Peyer's patch (tissue), 4 donors: ENCODE results near the gene CHST8. TPM values are rescaled to one million over a fixed set of nuclear protein-coding genes. Genes with fewer than 3 reads are reported as not detected.

Experiments used
- DNase-seq, 3 donors: peaks; one replicate each; pipeline ENCODE4 v3.0.0-alpha.2; 2017 to 2019
- H3K27ac ChIP-seq, 4 donors: fragments of 200-600 bp; sonication (generic); one replicate each; pipeline ENCODE4 v1.5.1; 2016 to 2019
- H3K27me3 ChIP-seq, 2 donors: fragments of 200-600 bp; sonication (generic); one replicate each; pipeline ENCODE4 v1.5.1; 2019
- H3K36me3 ChIP-seq, 3 donors: fragments of 200-600 bp; sonication (generic); one replicate each; pipeline ENCODE4 v1.5.1; 2016 to 2019
- H3K4me1 ChIP-seq, 4 donors: fragments of 200-600 bp; sonication (generic); one replicate each; pipeline ENCODE4 v1.5.1; 2016 to 2019
- H3K4me3 ChIP-seq, 4 donors: fragments of 200-600 bp; sonication (generic); 1 replicate in 3 of 4; 2 replicates in 1 of 4; pipeline ENCODE4 v1.5.1; 2016 to 2019; ENCODE audit warnings: mild to moderate bottlenecking in 1 of 4
- H3K9me3 ChIP-seq, 4 donors: fragments of 200-600 bp; sonication (generic); one replicate each; pipeline ENCODE4 v1.5.1; 2016 to 2019; ENCODE audit warnings: mild to moderate bottlenecking in 1 of 4
- CTCF ChIP-seq, 6 experiments: fragments of 450-650 bp in 4 of 6; fragments of 200-600 bp in 2 of 6; sonication (generic) in 1 of 6; IDR thresholded peaks; one replicate each; pipeline ENCODE4 v1.5.1; 2017 to 2019; ENCODE audit warnings: antibody characterized with exemption in 6 of 6, mild to moderate bottlenecking in 3 of 6, moderate library complexity in 1 of 6
- POLR2A ChIP-seq, 2 donors: fragments of 450-650 bp; IDR thresholded peaks; one replicate each; pipeline ENCODE4 v1.5.1; 2017; ENCODE audit warnings: antibody characterized with exemption in 2 of 2, mild to moderate bottlenecking in 2 of 2, moderate library complexity in 2 of 2
- total RNA-seq, 4 donors: library from RNA; depleted of rRNA; stranded (reverse); fragments of >200 nt; gene quantifications; one replicate each; pipeline ENCODE4 v1.1.0, GENCODE V29; 2016

Gene CHST8
- total RNA-seq, 4 donors from 2014 or later, result 0.54 to 1.8 TPM; not detected in 2

DNA sequence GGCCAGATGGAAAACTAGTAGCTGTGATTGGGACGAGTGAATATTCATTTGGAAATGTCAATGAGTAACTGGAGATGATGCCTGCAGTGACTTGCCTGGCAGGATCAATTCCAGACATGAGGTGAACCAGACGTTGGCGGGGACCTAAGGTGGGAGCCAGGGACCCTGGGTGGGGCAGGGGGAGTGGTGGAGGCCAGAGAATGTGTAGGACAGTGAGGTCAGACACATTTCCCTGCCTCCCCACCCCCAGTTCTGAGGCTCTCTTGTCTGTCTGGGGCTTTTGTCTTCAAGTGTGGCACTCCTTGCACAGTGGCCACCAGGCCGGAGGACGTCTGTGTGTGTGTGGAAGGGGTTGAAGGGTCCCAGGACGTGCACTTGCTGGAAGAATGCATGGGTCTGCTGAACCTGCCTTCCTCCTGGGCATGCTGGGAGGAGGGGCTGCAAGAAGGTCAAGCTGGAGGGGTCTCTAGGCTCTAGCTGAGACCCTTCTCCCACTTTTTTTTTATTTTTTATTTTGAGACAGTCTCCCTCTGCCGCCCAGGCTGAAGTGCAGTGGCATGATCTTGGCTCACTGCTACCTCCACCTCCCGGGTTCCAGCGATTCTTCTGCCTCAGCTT, 51.6 kb downstream of the CHST8 start:
- H3K27ac ChIP-seq, result no peak overlapping the region
- no peak overlapping the region for H3K4me3 ChIP-seq
- DNase-seq, result peak in 1 of 3 donors; percentile 2
- no peak for TF ChIP-seq POLR2A (IDR thresholded peaks at IDR 0.05)
- TF ChIP-seq CTCF (IDR thresholded peaks at IDR 0.05), result no peak
- no peaks in the 10 kb centered on the region for H3K27me3 ChIP-seq
- H3K4me1 ChIP-seq, result no peaks in the 10 kb centered on the region
- no peaks in the 10 kb centered on the region for H3K36me3 ChIP-seq
- H3K9me3 ChIP-seq, result no peaks in the 10 kb centered on the region

DNA sequence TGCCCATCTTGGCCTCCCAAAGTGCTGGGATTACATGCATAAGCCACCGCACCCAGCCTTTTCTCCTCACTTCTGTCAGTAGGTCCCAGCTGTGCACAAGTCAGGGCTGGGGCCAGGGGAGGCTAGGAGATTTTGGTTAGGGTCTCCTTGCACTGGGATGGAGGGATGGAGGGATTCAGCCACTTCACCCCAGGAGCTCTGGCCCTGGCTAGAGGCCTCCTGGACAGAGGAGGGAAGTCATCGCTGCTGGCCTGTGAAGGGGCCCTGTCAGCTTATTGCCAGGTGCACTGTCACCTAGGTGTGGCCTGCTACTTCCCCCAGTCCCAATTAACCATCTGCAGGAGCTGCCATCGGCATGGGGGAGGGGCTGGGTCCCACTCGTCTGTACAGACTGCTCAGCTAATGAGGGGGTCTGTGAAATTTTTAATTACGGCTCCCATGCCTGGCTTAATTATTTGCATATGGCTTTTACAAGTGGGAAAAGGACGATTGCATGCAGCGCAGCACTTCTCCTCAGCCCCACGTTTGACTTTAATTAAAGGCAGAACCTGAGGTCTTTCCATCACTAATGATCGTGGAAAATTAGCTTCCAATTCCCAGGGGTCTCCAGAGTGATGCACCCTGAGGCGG, 52.4 kb downstream of the CHST8 start:
- no peak overlapping the region for H3K27ac ChIP-seq
- no peaks in the 10 kb centered on the region for H3K27me3 ChIP-seq
- no peaks in the 10 kb centered on the region for H3K9me3 ChIP-seq
- no peaks in the 10 kb centered on the region for H3K36me3 ChIP-seq
- TF ChIP-seq CTCF (IDR thresholded peaks at IDR 0.05) (no peak), POLR2A (IDR thresholded peaks at IDR 0.05) (no peak)
- H3K4me3 ChIP-seq, result no peak overlapping the region
- DNase-seq, result peak in 1 of 3 donors; percentile 14
- no peaks in the 10 kb centered on the region for H3K4me1 ChIP-seq

DNA sequence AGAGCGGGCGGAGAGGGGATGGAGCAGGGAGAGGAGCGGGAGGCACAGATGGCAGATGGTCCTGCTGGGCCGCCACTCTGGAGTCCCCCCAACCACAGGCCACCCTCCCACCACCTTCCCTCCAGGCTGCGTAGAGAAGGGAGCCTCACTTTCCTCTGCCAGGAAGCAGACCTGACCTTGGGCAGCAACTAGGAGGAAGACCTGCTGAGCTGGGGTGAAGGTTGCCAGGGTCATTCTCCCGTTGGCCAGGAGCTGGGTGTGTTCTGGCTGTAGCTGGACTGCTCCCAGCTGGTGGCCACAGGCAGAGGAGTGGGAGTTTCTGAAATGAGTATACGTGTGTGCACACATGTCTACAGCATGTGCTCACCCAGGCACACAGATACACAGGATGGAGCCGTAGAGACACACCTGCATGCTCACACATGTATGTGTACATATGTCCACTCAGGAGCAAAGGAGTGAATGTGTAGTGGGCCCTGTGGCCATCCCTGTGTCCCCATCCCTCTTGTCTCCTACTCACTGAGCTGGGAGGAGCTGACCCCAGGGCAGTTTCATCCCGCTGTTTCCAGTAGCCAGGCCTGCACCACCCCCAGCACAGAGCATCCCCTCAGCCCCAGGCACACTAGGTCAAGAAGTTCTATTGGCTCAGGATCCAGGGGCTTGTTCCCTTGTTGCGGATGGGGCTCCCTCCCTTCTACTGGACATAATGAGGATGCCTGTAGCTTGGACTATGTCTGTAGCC, 53.0 kb downstream of the CHST8 start:
- TF ChIP-seq POLR2A (IDR thresholded peaks at IDR 0.05), result no peak
- TF ChIP-seq CTCF (IDR thresholded peaks at IDR 0.05), result no peak
- Histone ChIP-seq H3K4me3 (no peak overlapping the region), H3K4me1 (no peaks in the 10 kb centered on the region), H3K27ac (no peak overlapping the region), H3K27me3 (no peaks in the 10 kb centered on the region), H3K36me3 (no peaks in the 10 kb centered on the region), H3K9me3 (no peaks in the 10 kb centered on the region)
- DNase-seq, result peak in 1 of 3 donors; percentile 29

DNA sequence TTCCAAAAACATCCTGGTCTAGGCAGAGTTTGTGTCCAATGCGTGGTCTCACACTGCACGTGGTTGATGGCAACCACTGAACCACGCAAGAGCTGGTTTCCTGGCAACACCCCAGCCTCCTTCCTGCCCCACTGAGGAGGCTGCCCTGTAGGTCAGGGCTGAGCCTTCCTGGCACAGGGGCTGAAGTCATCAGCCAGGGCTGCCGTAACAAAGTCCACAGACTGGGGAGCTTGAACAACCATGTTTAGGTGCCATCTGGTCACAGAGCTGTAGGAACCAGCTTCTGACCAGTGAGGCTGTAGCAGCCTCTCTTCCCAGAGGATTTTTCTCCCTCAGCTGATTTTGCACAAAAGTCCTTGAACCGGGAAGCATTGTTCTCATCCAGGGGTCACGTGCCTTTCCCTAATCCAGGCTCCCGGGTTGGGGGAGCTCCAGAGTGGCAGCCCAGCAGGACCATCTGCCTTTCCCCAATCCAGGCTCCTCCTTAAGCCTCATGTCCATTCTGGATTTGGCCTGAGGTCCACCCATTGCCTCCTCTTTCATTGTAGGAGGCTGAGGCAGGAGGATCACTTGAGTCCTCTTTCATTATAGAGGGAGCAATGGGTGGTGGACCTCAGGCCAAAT, 53.9 kb downstream of the CHST8 start:
- Histone ChIP-seq H3K27me3 (no peaks in the 10 kb centered on the region), H3K4me1 (no peaks in the 10 kb centered on the region), H3K36me3 (no peaks in the 10 kb centered on the region), H3K27ac (no peak overlapping the region), H3K9me3 (no peaks in the 10 kb centered on the region), H3K4me3 (no peak overlapping the region)
- peak in 1 of 3 donors; percentile 31 for DNase-seq
- no peak for TF ChIP-seq CTCF (IDR thresholded peaks at IDR 0.05)
- TF ChIP-seq POLR2A (IDR thresholded peaks at IDR 0.05), result no peak

DNA sequence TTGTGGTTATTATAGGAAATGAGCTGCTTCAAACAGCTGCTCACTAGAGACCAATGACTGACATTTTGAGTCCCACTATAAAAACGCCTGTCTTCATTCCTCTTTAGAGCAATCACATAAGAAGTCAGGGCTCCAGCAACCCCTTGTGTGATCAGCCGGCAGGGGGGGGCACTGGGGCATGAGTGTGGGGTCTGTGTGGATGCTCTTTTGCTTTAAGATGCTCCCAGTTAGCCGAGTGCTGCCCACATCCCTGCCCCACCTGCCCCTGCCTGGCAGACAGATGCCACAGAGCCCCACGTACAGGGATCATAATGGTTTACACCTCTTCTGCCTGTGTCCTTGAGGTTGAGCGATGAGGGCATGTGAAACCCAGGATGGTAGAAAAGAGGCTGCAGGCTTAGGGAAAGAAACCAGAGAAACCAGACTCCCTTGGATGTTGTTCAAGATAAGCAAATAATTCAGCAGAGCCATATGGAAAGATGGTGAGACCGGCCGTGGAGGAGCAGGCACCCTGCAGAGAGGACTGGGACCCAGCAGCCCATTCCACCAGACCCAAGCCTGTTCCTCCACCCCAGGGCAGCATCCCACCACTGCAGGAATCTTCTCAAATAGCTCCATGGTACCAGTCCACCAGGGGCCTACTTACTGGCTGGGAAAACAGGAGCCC, 55.4 kb downstream of the CHST8 start:
- H3K27me3 ChIP-seq, result no peaks in the 10 kb centered on the region
- H3K27ac ChIP-seq, result no peak overlapping the region
- H3K4me3 ChIP-seq, result no peak overlapping the region
- TF ChIP-seq CTCF (IDR thresholded peaks at IDR 0.05) (no peak), POLR2A (IDR thresholded peaks at IDR 0.05) (no peak)
- H3K9me3 ChIP-seq, result no peaks in the 10 kb centered on the region
- DNase-seq, result peak in 1 of 3 donors; percentile 23
- H3K36me3 ChIP-seq, result no peaks in the 10 kb centered on the region
- H3K4me1 ChIP-seq, result no peaks in the 10 kb centered on the region
